ENCODE results near the gene CATSPERB. TPM values are rescaled to one million over a fixed set of nuclear protein-coding genes. Genes with fewer than 3 reads are reported as not detected.
"Not testable (repeated sequence)": the region's sequence is repeated elsewhere in the genome, so short reads cannot be mapped to it uniquely, and the experiment has no call there.

Gene CATSPERB
- total and polyA plus RNA-seq, 9 of the 15 experiments (the other 6 are each of a cell fraction or from before 2014, with no cell fraction given), result 0.05 to 1.4 (median 0.89) TPM

GRCh38 chr14:91536327-91536726, 195.6 kb downstream of the CATSPERB start (continued):
- TF ChIP-seq ADNP (tag; IDR thresholded peaks at IDR 0.05), result no peak
- no peak for TF ChIP-seq STAT5B (CRISPR knock-in tag; IDR thresholded peaks at IDR 0.05)

- not testable (repeated sequence) for ATAC-seq
Measured at GRCh38 chr14:91534059-91534458, 197.8 kb downstream of the CATSPERB start.

GRCh38 chr14:91533623-91534022, 198.3 kb downstream of the CATSPERB start:
- Histone ChIP-seq H4K20me1 (replicated peaks; ENCODE audit: control insufficient read depth, insufficient read depth, low read length) (no peaks in the 10 kb centered on the region), H3K9ac (ENCODE audit: insufficient read depth in 1 of 2, low read depth in 2 of 2, low read length in 2 of 2) (no peak overlapping the region), H3K36me3 (ENCODE audit: control insufficient read depth, insufficient read depth, low read length) (no peaks in the 10 kb centered on the region), H2AFZ (ENCODE audit: low read depth, low read length) (no peak overlapping the region), H3K4me1 (replicated peaks in 1 of 2; ENCODE audit: control insufficient read depth in 2 of 2, insufficient read depth in 2 of 2, low read length in 2 of 2) (no peaks in the 10 kb centered on the region), H3K27me3 (ENCODE audit: control insufficient read depth in 2 of 2, insufficient read depth in 2 of 2, low read length in 2 of 2) (peaks cover 0 to 6% of the 10 kb centered on the region in 2 experiments; a peak in 2 of 5 replicates), H3K79me2 (ENCODE audit: control insufficient read depth, insufficient read depth, low read length) (no peaks in the 10 kb centered on the region), H3K27ac (ENCODE audit: extremely low read depth, low read depth, low read length) (no peak overlapping the region), H3K4me3 (no peak overlapping the region), H3K9me3 (replicated peaks; ENCODE audit: control insufficient read depth, insufficient read depth, low read depth, low read length) (no peaks in the 10 kb centered on the region), H3K4me2 (ENCODE audit: insufficient read depth, low read length) (no peak overlapping the region), H3K9me1 (ENCODE audit: control insufficient read depth, insufficient read depth, low read length) (no peaks in the 10 kb centered on the region)
- no peak for ATAC-seq
- intact Hi-C loops (cut with micrococcal nuclease), result no loop called here
- in situ Hi-C loops (cut with MboI), result no loop called here
- no peak for DNase-seq (ENCODE audit: extremely low read depth in 1 of 4, low spot score in 3 of 4)
- ChIA-PET POLR2A (interaction anchor here (0.6 to 0.8 kb wide), 2 partner anchors 35 to 374 kb away, joined by 3 to 5 read pairs; no protein-coding TSS in a partner anchor), CTCF (ENCODE audit: low intra/inter-chr PET ratio) (interaction anchor here (0.7 kb wide), 1 partner anchor 251 kb away, joined by 3 read pairs; no protein-coding TSS in a partner anchor)
- WGBS (ENCODE audit: insufficient coverage, low coverage, missing lambda C conversion rate), result 9% methylated on average over 3 of the region's 3 CpGs
- no peak for TF ChIP-seq HINFP (tag; conservative IDR thresholded peaks at IDR 0.05; ENCODE audit: low read depth)
- no peak for TF ChIP-seq MITF (IDR thresholded peaks at IDR 0.05)
- TF ChIP-seq BRD4 (IDR thresholded peaks at IDR 0.05), result no peak
- no peak for TF ChIP-seq HMBOX1 (IDR thresholded peaks at IDR 0.05)
- TF ChIP-seq ATF4 (CRISPR knock-in tag; IDR thresholded peaks at IDR 0.05), result no peak
- TF ChIP-seq NR3C1 (CRISPR knock-in tag; IDR thresholded peaks at IDR 0.05), result no peak
- no peak for FAIRE-seq
- no TSS peak for BruUV-seq (replicated peaks)

More at GRCh38 chr14:91534059-91534458, 197.8 kb downstream of the CATSPERB start:
- BruUV-seq (replicated peaks); H4K20me1 ChIP-seq (replicated peaks; ENCODE audit: control insufficient read depth, insufficient read depth, low read length); FAIRE-seq; H3K9me3 ChIP-seq (replicated peaks; ENCODE audit: control insufficient read depth, insufficient read depth, low read depth, low read length); H3K36me3 ChIP-seq (ENCODE audit: control insufficient read depth, insufficient read depth, low read length); H3K27ac ChIP-seq (ENCODE audit: extremely low read depth, low read depth, low read length); H3K79me2 ChIP-seq (ENCODE audit: control insufficient read depth, insufficient read depth, low read length); intact Hi-C loops (cut with micrococcal nuclease); in situ Hi-C loops (cut with MboI); H3K4me1 ChIP-seq (replicated peaks in 1 of 2; ENCODE audit: control insufficient read depth in 2 of 2, insufficient read depth in 2 of 2, low read length in 2 of 2); DNase-seq (ENCODE audit: extremely low read depth in 1 of 4, low spot score in 3 of 4); H3K27me3 ChIP-seq (ENCODE audit: control insufficient read depth in 2 of 2, insufficient read depth in 2 of 2, low read length in 2 of 2); CTCF ChIA-PET (ENCODE audit: low intra/inter-chr PET ratio); H2AFZ ChIP-seq (ENCODE audit: low read depth, low read length); H3K4me3 ChIP-seq; H3K9ac ChIP-seq (ENCODE audit: insufficient read depth in 1 of 2, low read depth in 2 of 2, low read length in 2 of 2); H3K4me2 ChIP-seq (ENCODE audit: insufficient read depth, low read length); H3K9me1 ChIP-seq (ENCODE audit: control insufficient read depth, insufficient read depth, low read length): not testable (repeated sequence)
- POLR2A ChIA-PET, result interaction anchor here (0.6 to 0.8 kb wide), 2 partner anchors 35 to 374 kb away, joined by 3 to 5 read pairs; no protein-coding TSS in a partner anchor
- WGBS (ENCODE audit: insufficient coverage, low coverage, missing lambda C conversion rate), result 0% methylated on average over 5 of the region's 5 CpGs
- peak; percentile 54 for TF ChIP-seq ZNF146 (CRISPR knock-in tag; IDR thresholded peaks at IDR 0.05; ENCODE audit: unreplicated experiment)
